Uterus (tissue), 2 donors: Measurements from ENCODE around the gene AGBL5.

Source experiments
- CTCF ChIP-seq, 4 experiments: fragments of 200-600 bp in 2 of 4; fragments of 450-650 bp in 2 of 4; sonication (generic) in 2 of 4; IDR thresholded peaks; one replicate each; pipeline ENCODE4 v1.5.1; 2016 to 2019; ENCODE audit warnings: antibody characterized with exemption in 4 of 4, mild to moderate bottlenecking in 2 of 4, moderate library complexity in 1 of 4
- POLR2A ChIP-seq, 2 donors: fragments of 450-650 bp; IDR thresholded peaks; one replicate each; pipeline ENCODE4 v1.6.1; 2016; ENCODE audit warnings: antibody characterized with exemption in 2 of 2, mild to moderate bottlenecking in 1 of 2, moderate library complexity in 1 of 2

- TF ChIP-seq CTCF (IDR thresholded peaks at IDR 0.05), result no peak
- no peak for TF ChIP-seq POLR2A (IDR thresholded peaks at IDR 0.05)
These were observed 48.0 kb downstream of the AGBL5 start for GRCh38 chr2:27099334-27099955.
